ENCODE data around the gene CATSPERB.
"Not testable (repeated sequence)": the region's sequence is repeated elsewhere in the genome, so short reads cannot be mapped to it uniquely, and the experiment has no call there.

Gene CATSPERB

GRCh38 chr14:91624757-91625156, 107.1 kb downstream of the CATSPERB start:
- Histone ChIP-seq H3K4me1 (ENCODE audit: insufficient read depth, low read length) (no peaks in the 10 kb centered on the region), H3K27me3 (ENCODE audit: insufficient read depth, low read length) (peaks cover 3% of the 10 kb centered on the region), H2AFZ (ENCODE audit: low read depth, low read length) (no peak overlapping the region), H3K36me3 (ENCODE audit: insufficient read depth, low read length) (no peaks in the 10 kb centered on the region), H3K9me3 (ENCODE audit: low read length) (no peaks in the 10 kb centered on the region), H3K4me3 (ENCODE audit: low read length) (no peak overlapping the region)

DNA sequence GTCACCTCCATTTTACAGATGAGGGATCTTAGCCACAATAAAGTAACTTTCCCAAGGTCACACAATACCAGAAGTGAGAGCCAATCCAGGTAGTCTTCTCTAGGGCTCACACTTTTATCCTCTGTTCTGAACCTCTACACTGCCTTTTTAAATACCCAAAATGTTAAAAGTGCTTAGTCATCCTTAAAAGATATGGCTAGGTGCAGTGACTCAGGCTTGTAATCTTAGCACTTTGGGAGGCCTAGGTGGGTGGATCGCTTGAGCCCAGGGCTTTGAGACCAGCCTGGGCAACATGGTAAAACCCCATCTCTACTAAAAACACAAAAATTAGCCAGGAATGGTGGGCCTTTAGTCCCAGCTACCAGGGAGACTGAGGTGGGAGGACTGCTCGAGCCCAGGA, 117.7 kb downstream of the CATSPERB start:
- no peaks in the 10 kb centered on the region for H3K27me3 ChIP-seq (ENCODE audit: insufficient read depth, low read length)
- H3K4me3 ChIP-seq (ENCODE audit: low read length): no peak overlapping the region
- no peaks in the 10 kb centered on the region for H3K9me3 ChIP-seq (ENCODE audit: low read length)
- no peaks in the 10 kb centered on the region for H3K36me3 ChIP-seq (ENCODE audit: insufficient read depth, low read length)
- H3K4me1 ChIP-seq (ENCODE audit: insufficient read depth, low read length): no peaks in the 10 kb centered on the region
- no peak overlapping the region for H2AFZ ChIP-seq (ENCODE audit: low read depth, low read length)

DNA sequence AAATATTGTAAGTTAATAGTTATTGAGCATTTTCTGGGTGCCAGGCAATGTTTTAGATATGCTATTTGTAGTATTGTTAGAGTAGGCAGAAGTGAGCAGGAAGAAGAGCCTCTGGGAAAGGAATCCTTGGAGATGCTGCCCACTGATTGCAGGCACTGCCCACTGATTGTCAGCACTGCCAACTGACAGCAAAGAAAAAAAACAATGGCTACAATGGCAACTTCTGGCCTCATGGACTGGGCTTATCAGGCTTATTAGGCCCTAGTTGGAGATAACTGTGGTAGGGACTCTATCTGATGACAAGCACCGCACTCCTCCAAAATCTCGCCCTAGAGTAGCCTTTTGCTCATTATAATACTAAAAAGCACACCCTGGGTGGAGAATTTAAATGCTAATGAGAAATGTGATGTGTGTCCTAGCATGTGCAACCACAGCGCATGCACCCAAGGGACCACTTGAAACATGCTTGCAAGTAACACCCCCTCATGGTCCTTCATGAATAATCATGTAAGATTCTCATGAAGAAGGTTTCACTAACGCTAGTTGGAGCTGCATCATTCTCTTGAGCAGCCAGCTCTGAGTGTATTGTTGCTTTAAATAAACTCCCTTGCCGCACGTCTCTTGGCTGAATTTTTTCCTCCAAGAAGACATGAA, 118.3 kb downstream of the CATSPERB start:
- H3K4me1 ChIP-seq (ENCODE audit: insufficient read depth, low read length): no peaks in the 10 kb centered on the region
- no peak overlapping the region for H2AFZ ChIP-seq (ENCODE audit: low read depth, low read length)
- H3K4me3 ChIP-seq (ENCODE audit: low read length): no peak overlapping the region
- H3K36me3 ChIP-seq (ENCODE audit: insufficient read depth, low read length): no peaks in the 10 kb centered on the region
- no peaks in the 10 kb centered on the region for H3K27me3 ChIP-seq (ENCODE audit: insufficient read depth, low read length)
- H3K9me3 ChIP-seq (ENCODE audit: low read length): no peaks in the 10 kb centered on the region

DNA sequence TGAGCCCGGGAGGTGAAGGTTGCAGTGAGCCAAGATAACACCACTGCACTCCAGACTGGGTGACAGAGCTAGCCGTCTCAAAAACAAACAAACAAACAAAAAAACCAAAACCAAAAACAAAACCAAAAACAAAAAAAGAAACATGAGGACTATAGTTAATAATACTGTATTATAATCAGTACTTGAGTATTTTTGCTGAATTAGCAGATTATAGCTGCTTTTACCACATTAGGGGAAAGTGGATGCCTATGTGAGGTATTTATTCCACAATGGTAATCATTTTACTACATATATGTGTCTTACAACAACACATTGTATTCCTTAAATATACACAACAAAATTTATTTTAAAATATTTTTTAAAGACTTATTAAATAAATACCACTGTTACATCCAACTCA, 120.4 kb downstream of the CATSPERB start:
- no peaks in the 10 kb centered on the region for H3K27me3 ChIP-seq (ENCODE audit: insufficient read depth, low read length)
- no peaks in the 10 kb centered on the region for H3K4me1 ChIP-seq (ENCODE audit: insufficient read depth, low read length)
- no peaks in the 10 kb centered on the region for H3K36me3 ChIP-seq (ENCODE audit: insufficient read depth, low read length)
- no peaks in the 10 kb centered on the region for H3K9me3 ChIP-seq (ENCODE audit: low read length)
- H3K4me3 ChIP-seq (ENCODE audit: low read length): no peak overlapping the region
- H2AFZ ChIP-seq (ENCODE audit: low read depth, low read length): no peak overlapping the region

DNA sequence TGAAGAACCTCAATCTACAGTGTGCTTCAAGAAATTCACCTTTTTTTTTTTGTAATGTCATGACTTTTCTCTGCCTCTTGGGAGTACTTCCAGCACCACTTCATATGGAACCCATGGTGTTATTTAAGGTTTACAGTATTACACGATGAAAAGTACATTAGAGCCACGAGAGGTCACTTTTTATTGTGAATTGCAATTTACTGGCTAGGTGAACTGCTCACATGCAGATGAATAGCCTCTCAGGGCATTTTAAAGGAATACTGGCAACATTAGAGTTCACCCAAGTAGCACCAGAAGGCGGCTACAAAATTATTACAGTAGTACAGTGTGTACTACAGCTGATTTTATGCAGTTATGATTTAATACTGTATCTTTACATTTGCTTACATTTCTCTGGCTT, 122.7 kb downstream of the CATSPERB start:
- H2AFZ ChIP-seq (ENCODE audit: low read depth, low read length): no peak overlapping the region
- no peaks in the 10 kb centered on the region for H3K9me3 ChIP-seq (ENCODE audit: low read length)
- H3K27me3 ChIP-seq (ENCODE audit: insufficient read depth, low read length): no peaks in the 10 kb centered on the region
- H3K4me1 ChIP-seq (ENCODE audit: insufficient read depth, low read length): no peaks in the 10 kb centered on the region
- H3K4me3 ChIP-seq (ENCODE audit: low read length): no peak overlapping the region
- H3K36me3 ChIP-seq (ENCODE audit: insufficient read depth, low read length): no peaks in the 10 kb centered on the region

- H3K4me3 ChIP-seq (ENCODE audit: low read length): no peak overlapping the region
- H3K27me3 ChIP-seq (ENCODE audit: insufficient read depth, low read length): no peaks in the 10 kb centered on the region
- no peak overlapping the region for H2AFZ ChIP-seq (ENCODE audit: low read depth, low read length)
- H3K4me1 ChIP-seq (ENCODE audit: insufficient read depth, low read length): no peaks in the 10 kb centered on the region
- no peaks in the 10 kb centered on the region for H3K9me3 ChIP-seq (ENCODE audit: low read length)
- H3K36me3 ChIP-seq (ENCODE audit: insufficient read depth, low read length): no peaks in the 10 kb centered on the region
These were observed 124.4 kb downstream of the CATSPERB start for GRCh38 chr14:91607322-91608047.

DNA sequence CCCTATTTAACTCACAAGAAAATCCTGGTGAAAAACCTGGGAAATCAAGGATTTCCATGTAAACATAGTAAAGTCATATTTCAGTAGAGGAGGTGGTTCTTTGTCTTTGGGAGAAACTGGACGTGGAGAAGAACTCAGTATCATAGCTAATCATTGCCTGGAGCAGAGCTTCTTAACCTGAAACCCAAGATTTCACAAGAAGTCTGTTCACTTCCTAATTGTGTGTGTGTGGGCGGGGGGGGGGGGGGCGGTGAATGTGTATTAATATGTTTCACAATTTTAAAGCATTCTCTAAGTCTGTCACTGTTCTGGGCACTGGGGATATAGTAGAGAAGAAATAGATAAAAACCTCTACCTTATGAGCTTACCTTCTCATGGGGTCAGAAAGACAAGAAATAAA, 125.0 kb downstream of the CATSPERB start:
- no peaks in the 10 kb centered on the region for H3K36me3 ChIP-seq (ENCODE audit: insufficient read depth, low read length)
- no peaks in the 10 kb centered on the region for H3K27me3 ChIP-seq (ENCODE audit: insufficient read depth, low read length)
- no peak overlapping the region for H2AFZ ChIP-seq (ENCODE audit: low read depth, low read length)
- H3K4me3 ChIP-seq (ENCODE audit: low read length): no peak overlapping the region
- H3K9me3 ChIP-seq (ENCODE audit: low read length): no peaks in the 10 kb centered on the region
- no peaks in the 10 kb centered on the region for H3K4me1 ChIP-seq (ENCODE audit: insufficient read depth, low read length)

- not testable (repeated sequence) for H3K4me1 ChIP-seq (ENCODE audit: insufficient read depth, low read length)
These were observed 127.3 kb downstream of the CATSPERB start for GRCh38 chr14:91604611-91605010.

GRCh38 chr14:91599994-91600393, 131.9 kb downstream of the CATSPERB start:
- Histone ChIP-seq H3K4me1 (ENCODE audit: insufficient read depth, low read length) (no peaks in the 10 kb centered on the region), H2AFZ (ENCODE audit: low read depth, low read length) (no peak overlapping the region), H3K36me3 (ENCODE audit: insufficient read depth, low read length) (no peaks in the 10 kb centered on the region), H3K4me3 (ENCODE audit: low read length) (no peak overlapping the region), H3K9me3 (ENCODE audit: low read length) (no peaks in the 10 kb centered on the region), H3K27me3 (ENCODE audit: insufficient read depth, low read length) (no peaks in the 10 kb centered on the region)

More at GRCh38 chr14:91604611-91605010, 127.3 kb downstream of the CATSPERB start:
- not testable (repeated sequence) for H3K27me3 ChIP-seq (ENCODE audit: insufficient read depth, low read length); H3K36me3 ChIP-seq (ENCODE audit: insufficient read depth, low read length); H2AFZ ChIP-seq (ENCODE audit: low read depth, low read length); H3K9me3 ChIP-seq (ENCODE audit: low read length); H3K4me3 ChIP-seq (ENCODE audit: low read length)

- H3K36me3 ChIP-seq (ENCODE audit: insufficient read depth, low read length): no peaks in the 10 kb centered on the region
- H3K9me3 ChIP-seq (ENCODE audit: low read length): no peaks in the 10 kb centered on the region
- no peak overlapping the region for H3K4me3 ChIP-seq (ENCODE audit: low read length)
- H2AFZ ChIP-seq (ENCODE audit: low read depth, low read length): no peak overlapping the region
- no peaks in the 10 kb centered on the region for H3K4me1 ChIP-seq (ENCODE audit: insufficient read depth, low read length)
- H3K27me3 ChIP-seq (ENCODE audit: insufficient read depth, low read length): no peaks in the 10 kb centered on the region
These were observed 136.2 kb downstream of the CATSPERB start for GRCh38 chr14:91595736-91596135.

GRCh38 chr14:91593957-91594356, 137.9 kb downstream of the CATSPERB start:
- not testable (repeated sequence) for H3K27me3 ChIP-seq (ENCODE audit: insufficient read depth, low read length); H3K4me3 ChIP-seq (ENCODE audit: low read length); H3K9me3 ChIP-seq (ENCODE audit: low read length); H3K4me1 ChIP-seq (ENCODE audit: insufficient read depth, low read length); H2AFZ ChIP-seq (ENCODE audit: low read depth, low read length); H3K36me3 ChIP-seq (ENCODE audit: insufficient read depth, low read length)

DNA sequence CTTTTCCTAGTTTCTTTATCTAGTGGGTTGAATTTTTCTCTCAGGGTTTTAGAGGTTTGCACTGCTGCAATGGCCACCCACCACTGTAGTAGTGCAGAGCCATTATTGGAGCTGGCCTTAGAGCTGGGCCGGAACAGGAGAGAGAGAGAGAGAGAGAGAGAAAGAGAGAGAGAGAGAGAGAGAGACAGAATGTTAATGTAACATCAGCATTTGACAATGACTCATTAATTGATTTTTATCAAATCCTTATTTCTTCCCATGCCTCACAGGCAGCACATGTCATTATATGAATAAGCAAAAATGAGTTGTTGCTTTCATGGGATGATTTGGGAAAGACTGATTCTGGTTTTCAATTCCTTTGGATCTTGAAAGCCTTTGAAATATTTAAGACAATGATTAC, 145.5 kb downstream of the CATSPERB start:
- Histone ChIP-seq H3K4me1 (ENCODE audit: insufficient read depth, low read length) (no peaks in the 10 kb centered on the region), H3K27me3 (ENCODE audit: insufficient read depth, low read length) (no peaks in the 10 kb centered on the region), H3K4me3 (ENCODE audit: low read length) (no peak overlapping the region), H3K9me3 (ENCODE audit: low read length) (no peaks in the 10 kb centered on the region), H3K36me3 (ENCODE audit: insufficient read depth, low read length) (no peaks in the 10 kb centered on the region), H2AFZ (ENCODE audit: low read depth, low read length) (no peak overlapping the region)

DNA sequence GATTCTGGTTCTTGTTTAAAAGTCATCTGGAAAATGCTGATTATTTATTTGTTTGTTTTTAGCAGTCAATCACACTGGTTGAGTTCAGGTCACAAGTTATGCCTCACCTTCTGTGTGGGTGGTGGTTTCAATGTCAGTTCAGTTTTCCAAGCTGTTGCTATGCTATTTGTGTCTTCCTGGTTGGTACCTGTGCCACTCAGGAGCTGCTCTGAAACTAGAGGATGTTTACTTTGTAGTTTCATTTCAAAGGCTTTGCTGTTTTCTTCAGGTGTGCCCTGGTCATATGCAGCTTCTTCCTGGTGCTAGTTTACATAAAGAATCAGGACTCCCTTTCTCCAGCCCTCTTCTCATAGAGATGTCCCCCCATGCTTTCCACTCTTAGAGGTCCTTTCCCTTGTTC, 146.0 kb downstream of the CATSPERB start:
- H3K4me3 ChIP-seq (ENCODE audit: low read length): no peak overlapping the region
- H3K9me3 ChIP-seq (ENCODE audit: low read length): no peaks in the 10 kb centered on the region
- no peak overlapping the region for H2AFZ ChIP-seq (ENCODE audit: low read depth, low read length)
- H3K4me1 ChIP-seq (ENCODE audit: insufficient read depth, low read length): peaks cover 3% of the 10 kb centered on the region
- H3K27me3 ChIP-seq (ENCODE audit: insufficient read depth, low read length): no peaks in the 10 kb centered on the region
- no peaks in the 10 kb centered on the region for H3K36me3 ChIP-seq (ENCODE audit: insufficient read depth, low read length)

- H2AFZ ChIP-seq (ENCODE audit: low read depth, low read length): no peak overlapping the region
- H3K9me3 ChIP-seq (ENCODE audit: low read length): no peaks in the 10 kb centered on the region
- H3K36me3 ChIP-seq (ENCODE audit: insufficient read depth, low read length): no peaks in the 10 kb centered on the region
- H3K27me3 ChIP-seq (ENCODE audit: insufficient read depth, low read length): no peaks in the 10 kb centered on the region
- peaks cover 4% of the 10 kb centered on the region for H3K4me1 ChIP-seq (ENCODE audit: insufficient read depth, low read length)
- H3K4me3 ChIP-seq (ENCODE audit: low read length): no peak overlapping the region
These were observed 149.1 kb downstream of the CATSPERB start for GRCh38 chr14:91582761-91583160.

Data from neuron (in vitro differentiated cells).